Measurements from ENCODE around the gene NPR1.

NPR1 gene

DNA sequence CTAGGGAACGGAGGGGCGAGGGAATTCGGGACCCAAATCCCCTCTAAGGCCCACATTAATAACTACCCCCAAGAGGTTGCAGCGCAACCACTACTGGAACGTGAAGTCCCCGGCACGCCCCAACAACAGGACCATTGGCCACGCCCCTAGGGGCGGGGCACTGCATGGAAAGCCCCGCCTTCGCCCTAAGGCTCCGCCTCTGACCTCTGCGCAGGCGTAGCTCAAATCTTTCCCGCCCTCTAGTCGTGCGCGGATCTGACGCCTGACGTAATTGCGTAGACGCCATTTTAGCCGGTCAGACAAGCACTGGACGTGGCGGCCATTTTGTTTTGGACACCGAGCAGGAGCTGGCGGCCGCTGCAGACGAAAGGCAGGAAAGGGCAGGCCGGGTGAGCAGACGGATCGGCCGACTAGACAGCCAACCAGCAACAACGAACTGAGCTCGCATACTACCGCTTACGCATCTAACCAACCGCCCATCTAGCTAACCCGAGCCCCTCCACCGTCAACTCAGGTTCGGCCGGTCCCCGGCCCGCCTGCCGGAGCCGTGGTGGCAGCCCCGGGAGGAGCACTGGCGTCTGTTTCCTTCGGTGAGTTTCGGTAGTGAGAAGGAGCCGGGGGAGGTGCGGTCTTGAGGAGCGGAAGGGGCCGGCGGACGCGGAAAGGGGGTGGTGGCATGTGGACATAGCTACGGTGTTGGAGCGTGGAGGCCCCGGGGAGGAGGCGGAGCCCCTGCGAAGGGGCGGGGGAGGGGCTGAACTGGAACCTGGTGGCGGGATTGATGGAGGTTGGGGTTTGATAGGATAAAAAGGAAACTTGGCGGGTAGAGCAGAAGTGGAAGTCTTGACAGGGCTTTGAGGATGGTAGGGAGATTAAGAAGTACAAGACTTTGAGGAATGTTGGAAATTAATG is 44.5 kb upstream of the NPR1 start, which contains the start of gene CHTOP (continued):
- TF ChIP-seq REPIN1 (tag by site-specific recombination; IDR thresholded peaks at IDR 0.05; ENCODE audit: low read depth) (0 out of 2 replicates have a peak, but pooled peaks have one; percentile 28), YY1 (tag by site-specific recombination; IDR thresholded peaks at IDR 0.05) (peak; percentile 97), ZEB2 (tag by site-specific recombination; IDR thresholded peaks at IDR 0.05) (peak; percentile 97), ZNF335 (tag by site-specific recombination; conservative IDR thresholded peaks at IDR 0.05) (peak; percentile 88), ZNF707 (tag by site-specific recombination; IDR thresholded peaks at IDR 0.05) (no peak), SETDB1 (IDR thresholded peaks at IDR 0.05; ENCODE audit: insufficient read length, low read length) (no peak), SP2 (tag by site-specific recombination; IDR thresholded peaks at IDR 0.05) (peak; percentile 89), ZNF184 (tag by site-specific recombination; IDR thresholded peaks at IDR 0.05) (peak; percentile 34; the same call in 1 of the 2 replicates), ZNF596 (tag by site-specific recombination; IDR thresholded peaks at IDR 0.05) (no peak), ZNF76 (tag by site-specific recombination; IDR thresholded peaks at IDR 0.05; ENCODE audit: borderline replicate concordance, low read depth) (peak; percentile 44), KLF16 (tag by site-specific recombination; IDR thresholded peaks at IDR 0.05) (peak; percentile 94), ZNF660 (tag by site-specific recombination; IDR thresholded peaks at IDR 0.05) (peak; percentile 87), HOXD13 (CRISPR knock-in tag; IDR thresholded peaks at IDR 0.05; ENCODE audit: borderline replicate concordance) (0 out of 2 replicates have a peak, but pooled peaks have one; percentile 61), ZNF555 (tag by site-specific recombination; conservative IDR thresholded peaks at IDR 0.05) (no peak), SP3 (tag by site-specific recombination; IDR thresholded peaks at IDR 0.05) (peak; percentile 91), KLF1 (tag by site-specific recombination; IDR thresholded peaks at IDR 0.05) (peak; percentile 79), ZNF423 (tag by site-specific recombination; IDR thresholded peaks at IDR 0.05) (peak; percentile 37; the same call in 1 of the 2 replicates), ZIC2 (tag by site-specific recombination; IDR thresholded peaks at IDR 0.05) (peak; percentile 42), ZNF433 (tag by site-specific recombination; IDR thresholded peaks at IDR 0.05; ENCODE audit: low read depth) (no peak), OVOL3 (tag by site-specific recombination; IDR thresholded peaks at IDR 0.05) (0 out of 2 replicates have a peak, but pooled peaks have one; percentile 30), ZFHX2 (tag by site-specific recombination; conservative IDR thresholded peaks at IDR 0.05) (peak; percentile 62; the same call in 1 of the 2 replicates)
- TF ChIP-seq, protein P1, sequence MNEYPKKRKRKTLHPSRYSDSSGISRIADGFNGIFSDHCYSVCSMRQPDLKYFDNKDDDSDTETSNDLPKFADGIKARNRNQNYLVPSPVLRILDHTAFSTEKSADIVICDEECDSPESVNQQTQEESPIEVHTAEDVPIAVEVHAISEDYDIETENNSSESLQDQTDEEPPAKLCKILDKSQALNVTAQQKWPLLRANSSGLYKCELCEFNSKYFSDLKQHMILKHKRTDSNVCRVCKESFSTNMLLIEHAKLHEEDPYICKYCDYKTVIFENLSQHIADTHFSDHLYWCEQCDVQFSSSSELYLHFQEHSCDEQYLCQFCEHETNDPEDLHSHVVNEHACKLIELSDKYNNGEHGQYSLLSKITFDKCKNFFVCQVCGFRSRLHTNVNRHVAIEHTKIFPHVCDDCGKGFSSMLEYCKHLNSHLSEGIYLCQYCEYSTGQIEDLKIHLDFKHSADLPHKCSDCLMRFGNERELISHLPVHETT (tag by site-specific recombination; IDR thresholded peaks at IDR 0.05): peak; percentile 82; the same call in 1 of the 2 replicates
- TF ChIP-seq, protein P2, sequence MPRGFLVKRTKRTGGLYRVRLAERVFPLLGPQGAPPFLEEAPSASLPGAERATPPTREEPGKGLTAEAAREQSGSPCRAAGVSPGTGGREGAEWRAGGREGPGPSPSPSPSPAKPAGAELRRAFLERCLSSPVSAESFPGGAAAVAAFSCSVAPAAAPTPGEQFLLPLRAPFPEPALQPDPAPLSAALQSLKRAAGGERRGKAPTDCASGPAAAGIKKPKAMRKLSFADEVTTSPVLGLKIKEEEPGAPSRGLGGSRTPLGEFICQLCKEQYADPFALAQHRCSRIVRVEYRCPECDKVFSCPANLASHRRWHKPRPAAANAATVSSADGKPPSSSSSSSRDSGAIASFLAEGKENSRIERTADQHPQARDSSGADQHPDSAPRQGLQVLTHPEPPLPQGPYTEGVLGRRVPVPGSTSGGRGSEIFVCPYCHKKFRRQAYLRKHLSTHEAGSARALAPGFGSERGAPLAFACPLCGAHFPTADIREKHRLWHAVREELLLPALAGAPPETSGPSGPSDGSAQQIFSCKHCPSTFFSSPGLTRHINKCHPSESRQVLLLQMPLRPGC (tag by site-specific recombination; IDR thresholded peaks at IDR 0.05): peak; percentile 77
- TF ChIP-seq, protein P3, sequence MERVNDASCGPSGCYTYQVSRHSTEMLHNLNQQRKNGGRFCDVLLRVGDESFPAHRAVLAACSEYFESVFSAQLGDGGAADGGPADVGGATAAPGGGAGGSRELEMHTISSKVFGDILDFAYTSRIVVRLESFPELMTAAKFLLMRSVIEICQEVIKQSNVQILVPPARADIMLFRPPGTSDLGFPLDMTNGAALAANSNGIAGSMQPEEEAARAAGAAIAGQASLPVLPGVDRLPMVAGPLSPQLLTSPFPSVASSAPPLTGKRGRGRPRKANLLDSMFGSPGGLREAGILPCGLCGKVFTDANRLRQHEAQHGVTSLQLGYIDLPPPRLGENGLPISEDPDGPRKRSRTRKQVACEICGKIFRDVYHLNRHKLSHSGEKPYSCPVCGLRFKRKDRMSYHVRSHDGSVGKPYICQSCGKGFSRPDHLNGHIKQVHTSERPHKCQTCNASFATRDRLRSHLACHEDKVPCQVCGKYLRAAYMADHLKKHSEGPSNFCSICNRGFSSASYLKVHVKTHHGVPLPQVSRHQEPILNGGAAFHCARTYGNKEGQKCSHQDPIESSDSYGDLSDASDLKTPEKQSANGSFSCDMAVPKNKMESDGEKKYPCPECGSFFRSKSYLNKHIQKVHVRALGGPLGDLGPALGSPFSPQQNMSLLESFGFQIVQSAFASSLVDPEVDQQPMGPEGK (tag by site-specific recombination; IDR thresholded peaks at IDR 0.05): peak; percentile 79
- TF ChIP-seq, protein P4, sequence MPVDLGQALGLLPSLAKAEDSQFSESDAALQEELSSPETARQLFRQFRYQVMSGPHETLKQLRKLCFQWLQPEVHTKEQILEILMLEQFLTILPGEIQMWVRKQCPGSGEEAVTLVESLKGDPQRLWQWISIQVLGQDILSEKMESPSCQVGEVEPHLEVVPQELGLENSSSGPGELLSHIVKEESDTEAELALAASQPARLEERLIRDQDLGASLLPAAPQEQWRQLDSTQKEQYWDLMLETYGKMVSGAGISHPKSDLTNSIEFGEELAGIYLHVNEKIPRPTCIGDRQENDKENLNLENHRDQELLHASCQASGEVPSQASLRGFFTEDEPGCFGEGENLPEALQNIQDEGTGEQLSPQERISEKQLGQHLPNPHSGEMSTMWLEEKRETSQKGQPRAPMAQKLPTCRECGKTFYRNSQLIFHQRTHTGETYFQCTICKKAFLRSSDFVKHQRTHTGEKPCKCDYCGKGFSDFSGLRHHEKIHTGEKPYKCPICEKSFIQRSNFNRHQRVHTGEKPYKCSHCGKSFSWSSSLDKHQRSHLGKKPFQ (tag by site-specific recombination; IDR thresholded peaks at IDR 0.05): 0 out of 2 replicates have a peak, but pooled peaks have one; percentile 51
- TF ChIP-seq, protein P5, sequence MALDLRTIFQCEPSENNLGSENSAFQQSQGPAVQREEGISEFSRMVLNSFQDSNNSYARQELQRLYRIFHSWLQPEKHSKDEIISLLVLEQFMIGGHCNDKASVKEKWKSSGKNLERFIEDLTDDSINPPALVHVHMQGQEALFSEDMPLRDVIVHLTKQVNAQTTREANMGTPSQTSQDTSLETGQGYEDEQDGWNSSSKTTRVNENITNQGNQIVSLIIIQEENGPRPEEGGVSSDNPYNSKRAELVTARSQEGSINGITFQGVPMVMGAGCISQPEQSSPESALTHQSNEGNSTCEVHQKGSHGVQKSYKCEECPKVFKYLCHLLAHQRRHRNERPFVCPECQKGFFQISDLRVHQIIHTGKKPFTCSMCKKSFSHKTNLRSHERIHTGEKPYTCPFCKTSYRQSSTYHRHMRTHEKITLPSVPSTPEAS (tag by site-specific recombination; IDR thresholded peaks at IDR 0.05): peak; percentile 63
- TF ChIP-seq, protein P6, sequence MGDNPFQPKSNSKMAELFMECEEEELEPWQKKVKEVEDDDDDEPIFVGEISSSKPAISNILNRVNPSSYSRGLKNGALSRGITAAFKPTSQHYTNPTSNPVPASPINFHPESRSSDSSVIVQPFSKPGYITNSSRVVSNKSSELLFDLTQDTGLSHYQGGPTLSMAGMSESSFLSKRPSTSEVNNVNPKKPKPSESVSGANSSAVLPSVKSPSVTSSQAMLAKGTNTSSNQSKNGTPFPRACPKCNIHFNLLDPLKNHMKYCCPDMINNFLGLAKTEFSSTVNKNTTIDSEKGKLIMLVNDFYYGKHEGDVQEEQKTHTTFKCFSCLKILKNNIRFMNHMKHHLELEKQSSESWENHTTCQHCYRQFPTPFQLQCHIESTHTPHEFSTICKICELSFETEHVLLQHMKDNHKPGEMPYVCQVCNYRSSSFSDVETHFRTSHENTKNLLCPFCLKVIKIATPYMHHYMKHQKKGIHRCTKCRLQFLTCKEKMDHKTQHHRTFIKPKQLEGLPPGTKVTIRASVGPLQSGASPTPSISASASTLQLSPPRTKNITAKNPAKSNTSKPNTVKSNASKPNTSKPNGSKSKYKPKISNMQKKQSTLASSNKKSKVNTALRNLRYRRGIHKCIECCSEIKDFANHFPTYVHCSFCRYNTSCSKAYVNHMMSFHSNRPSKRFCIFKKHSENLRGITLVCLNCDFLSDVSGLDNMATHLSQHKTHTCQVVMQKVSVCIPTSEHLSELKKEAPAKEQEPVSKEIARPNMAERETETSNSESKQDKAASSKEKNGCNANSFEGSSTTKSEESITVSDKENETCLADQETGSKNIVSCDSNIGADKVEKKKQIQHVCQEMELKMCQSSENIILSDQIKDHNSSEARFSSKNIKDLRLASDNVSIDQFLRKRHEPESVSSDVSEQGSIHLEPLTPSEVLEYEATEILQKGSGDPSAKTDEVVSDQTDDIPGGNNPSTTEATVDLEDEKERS (tag by site-specific recombination; IDR thresholded peaks at IDR 0.05): peak; percentile 85

Data from HEK293 (cell line).